Endothelial cell of umbilical vein (primary cell): ENCODE results near the gene CATSPER2. TPM values are rescaled to one million over a fixed set of nuclear protein-coding genes. Genes with fewer than 3 reads are reported as not detected.
"Not testable (repeated sequence)": the region's sequence is repeated elsewhere in the genome, so short reads cannot be mapped to it uniquely, and the experiment has no call there.

Source experiments
- BruUV-seq: library from RNA; stranded (reverse); fragments of 400-500 nt; replicated peaks from 2 replicates; lab custom pipeline; 2021; lab: Mats Ljungman, UMichigan
- CTCF ChIA-PET: fragments of 300-600, 350-600 bp; sonication (Branson Sonifier 250); formaldehyde crosslinking; loops from one replicate; lab custom pipeline; 2021; ENCODE audit warnings: antibody characterized with exemption, inconsistent platforms; lab: Charles Lee
- POLR2A ChIA-PET: fragments of 300-600, 350-600 bp; sonication (Branson Sonifier 250); formaldehyde crosslinking; loops from one replicate; lab custom pipeline; 2021; ENCODE audit warnings: antibody characterized with exemption, inconsistent platforms; lab: Charles Lee
- DNase-seq: peaks from one replicate; pipeline ENCODE4 v3.0.0-alpha.2; 2011; ENCODE audit warnings: low read depth, low spot score
- FAIRE-seq: peaks from 2 replicates; lab custom pipeline; 2011; peaks lifted over from hg19 to GRCh38; lab: Jason Lieb, UNC
- H2AFZ ChIP-seq: 2 replicates; pipeline ENCODE4 v1.6.0; 2012; ENCODE audit warnings: low read depth, low read length, control low read depth, inconsistent platforms
- H3K27ac ChIP-seq: 2 replicates; pipeline ENCODE4 v1.5.1; 2011; ENCODE audit warnings: low read depth, mild to moderate bottlenecking, control low read depth, low read length, moderate library complexity; ENCODE audit not compliant: insufficient read depth
- H3K27me3 ChIP-seq, 2 experiments: 2 replicates each; pipeline versions ENCODE4 v1.6.0 to v1.6.1; 2011; ENCODE audit warnings: low read length in 2 of 2, mixed read lengths in 1 of 2; ENCODE audit not compliant: control insufficient read depth in 2 of 2, insufficient read depth in 2 of 2
- H3K36me3 ChIP-seq, 2 experiments: 2 replicates in 1 of 2; 3 replicates in 1 of 2; pipeline ENCODE4 v1.5.1; 2011; ENCODE audit warnings: low read length in 2 of 2, mild to moderate bottlenecking in 1 of 2, moderate library complexity in 1 of 2; ENCODE audit not compliant: control insufficient read depth in 2 of 2, insufficient read depth in 2 of 2; ENCODE audit errors: extremely low read depth in 1 of 2
- H3K4me1 ChIP-seq: 3 replicates; pipeline ENCODE4 v1.5.1; 2011; ENCODE audit warnings: mild to moderate bottlenecking, low read length; ENCODE audit not compliant: control insufficient read depth, insufficient read depth; ENCODE audit errors: extremely low read depth
- H3K4me2 ChIP-seq: 2 replicates; pipeline ENCODE4 v1.6.1; 2011; ENCODE audit warnings: low read length, control low read depth, mixed read lengths; ENCODE audit not compliant: insufficient read depth
- H3K4me3 ChIP-seq, 3 experiments: fragments of 200-600 bp in 1 of 3; sonication (generic), shearing (Covaris generic) in 1 of 3; replicated peaks in 1 of 3; 2 replicates each; pipeline ENCODE4 v1.5.1; 2011 to 2016; ENCODE audit warnings: control low read depth in 3 of 3, low read length in 3 of 3, mild to moderate bottlenecking in 2 of 3, inconsistent platforms in 1 of 3, low read depth in 1 of 3, moderate library complexity in 1 of 3; ENCODE audit not compliant: insufficient read depth in 1 of 3
- H3K79me2 ChIP-seq: 2 replicates; pipeline ENCODE4 v1.6.0; 2012; ENCODE audit warnings: low read length, inconsistent platforms; ENCODE audit not compliant: control insufficient read depth, insufficient read depth
- H3K9ac ChIP-seq: replicated peaks from 2 replicates; pipeline ENCODE3; 2011; ENCODE audit warnings: low read length, control low read depth; ENCODE audit not compliant: insufficient read depth; ENCODE audit errors: extremely low read depth
- H3K9me1 ChIP-seq: replicated peaks from 3 replicates; pipeline ENCODE4 v1.6.0; 2011; ENCODE audit warnings: mild to moderate bottlenecking, low read length; ENCODE audit not compliant: control insufficient read depth, insufficient read depth; ENCODE audit errors: extremely low read depth
- H3K9me3 ChIP-seq: replicated peaks from 2 replicates; pipeline ENCODE4 v1.5.1; 2012; ENCODE audit warnings: low read length, inconsistent platforms; ENCODE audit not compliant: control insufficient read depth, insufficient read depth
- H4K20me1 ChIP-seq: replicated peaks from 2 replicates; pipeline ENCODE3; 2011; ENCODE audit warnings: mild to moderate bottlenecking, low read length; ENCODE audit not compliant: control insufficient read depth, insufficient read depth; ENCODE audit errors: extremely low read depth
- dilution Hi-C: fragments of 300-500 bp; cut with MboI; formaldehyde crosslinking; loops from one replicate; pipeline ENCODE4 v1.15.0; 2019; ENCODE audit warnings: low sequenced_read_pairs; ENCODE audit not compliant: extremely low pct_ligation_motif_present
- intact Hi-C: fragments of 100-400 bp; cut with micrococcal nuclease; formaldehyde crosslinking; loops from one replicate; pipeline ENCODE4 v1.10.0; 2022
- polyA plus RNA-seq, 4 experiments: library from polyadenylated mRNA; depleted of rRNA in 3 of 4; stranded (reverse) in 3 of 4; unstranded in 1 of 4; fragments of >200 nt; gene quantifications; 2 replicates each; pipeline versions ENCODE4 v1.2.1 to v1.2.3, GENCODE V29; 2011 to 2012; ENCODE audit warnings: missing spikeins in 1 of 4
- total RNA-seq: library from RNA; stranded (reverse); gene quantifications from 2 replicates; pipeline ENCODE4 v1.2.3, GENCODE V29; 2021

The CATSPER2 gene
- total and polyA plus RNA-seq, 2 donors (not counting 3 experiments of a cell fraction or from before 2014, with no cell fraction given), result 1.9 to 6.1 TPM

- CTCF ChIA-PET, result not testable (repeated sequence)
- peak; percentile 38 for FAIRE-seq
These were observed 55.1 kb downstream of the CATSPER2 start, which contains the start of gene CKMT1B for GRCh38 chr15:43593328-43594190. TSS of gene CKMT1B (plus strand) at chr15:43594027. CDS start at chr15:43594219, 192 bp downstream.

GRCh38 chr15:43592841-43593240 lies 55.8 kb downstream of the CATSPER2 start:
- H3K27ac ChIP-seq, H2AFZ ChIP-seq, DNase-seq, H3K4me3 ChIP-seq, H3K9me3 ChIP-seq, H3K4me1 ChIP-seq, CTCF ChIA-PET, H3K79me2 ChIP-seq, H3K4me2 ChIP-seq, BruUV-seq, H3K27me3 ChIP-seq, FAIRE-seq, dilution Hi-C loops, H3K9me1 ChIP-seq, H4K20me1 ChIP-seq, H3K36me3 ChIP-seq, POLR2A ChIA-PET, H3K9ac ChIP-seq, intact Hi-C loops: not testable (repeated sequence)

More at GRCh38 chr15:43593328-43594190, 55.1 kb downstream of the CATSPER2 start, which contains the start of gene CKMT1B:
- dilution Hi-C loops, DNase-seq, H3K9me3 ChIP-seq, H3K27ac ChIP-seq, POLR2A ChIA-PET, H3K36me3 ChIP-seq, BruUV-seq, intact Hi-C loops, H3K4me1 ChIP-seq, H3K4me3 ChIP-seq, H3K9me1 ChIP-seq, H3K4me2 ChIP-seq, H3K79me2 ChIP-seq, H3K9ac ChIP-seq, H2AFZ ChIP-seq, H4K20me1 ChIP-seq, H3K27me3 ChIP-seq: not testable (repeated sequence)

- H2AFZ ChIP-seq, BruUV-seq, H3K36me3 ChIP-seq, H4K20me1 ChIP-seq, H3K4me2 ChIP-seq, H3K9me1 ChIP-seq, H3K4me3 ChIP-seq, H3K79me2 ChIP-seq, H3K9me3 ChIP-seq, H3K27ac ChIP-seq, DNase-seq, CTCF ChIA-PET, dilution Hi-C loops, H3K4me1 ChIP-seq, intact Hi-C loops, H3K27me3 ChIP-seq, H3K9ac ChIP-seq, POLR2A ChIA-PET: not testable (repeated sequence)
- FAIRE-seq, result peak; percentile 97
These were observed 58.7 kb downstream of the CATSPER2 start, which contains the start of gene PPIP5K1 for GRCh38 chr15:43589778-43590466. TSS of gene PPIP5K1 (minus strand) at chr15:43590208. CDS start at chr15:43584504, 5,704 bp downstream.
